Stimulated activated CD4-positive, alpha-beta T cell treated with anti-CD3 and anti-CD28 coated beads, Interleukin-2, amount 100 ng/mL, for 24 hours (primary cell): Measurements from ENCODE around the gene KIAA0825.
"Not testable (repeated sequence)": the region's sequence is repeated elsewhere in the genome, so short reads cannot be mapped to it uniquely, and the experiment has no call there.

Source experiments
- DNase-seq, 2 donors: peaks; one replicate each; pipeline ENCODE4 v3.0.0-alpha.2; 2020

The KIAA0825 gene

GRCh38 chr5:94159144-94159543 lies 459.3 kb downstream of the KIAA0825 start:
- no peak for DNase-seq

GRCh38 chr5:94157704-94158539 lies 460.5 kb downstream of the KIAA0825 start:
- DNase-seq = no peak

DNA sequence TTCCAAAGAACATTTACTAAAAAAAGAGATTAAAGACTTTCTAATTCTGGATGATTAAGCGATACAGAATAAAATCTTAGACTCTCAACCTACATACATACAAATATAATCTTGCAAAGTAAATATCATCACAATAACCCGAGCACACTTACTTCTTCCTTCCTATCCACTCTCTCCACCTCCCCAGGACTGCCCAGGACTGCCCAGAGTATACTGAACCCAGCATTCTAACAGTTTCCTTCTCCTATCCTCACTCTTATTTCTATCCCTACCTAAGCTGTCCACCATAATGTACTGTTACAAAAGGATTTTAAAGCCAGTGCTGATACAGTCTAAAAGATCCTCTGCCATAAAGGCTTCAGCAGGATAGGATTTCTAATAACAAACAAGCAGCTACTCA lies 463.7 kb downstream of the KIAA0825 start:
- no peak for DNase-seq

- DNase-seq = no peak
These were observed 464.5 kb downstream of the KIAA0825 start for GRCh38 chr5:94153736-94154450.

GRCh38 chr5:94143621-94144020 lies 474.8 kb downstream of the KIAA0825 start:
- DNase-seq = not testable (repeated sequence)

GRCh38 chr5:94140300-94140699 lies 478.1 kb downstream of the KIAA0825 start:
- DNase-seq = no peak

DNA sequence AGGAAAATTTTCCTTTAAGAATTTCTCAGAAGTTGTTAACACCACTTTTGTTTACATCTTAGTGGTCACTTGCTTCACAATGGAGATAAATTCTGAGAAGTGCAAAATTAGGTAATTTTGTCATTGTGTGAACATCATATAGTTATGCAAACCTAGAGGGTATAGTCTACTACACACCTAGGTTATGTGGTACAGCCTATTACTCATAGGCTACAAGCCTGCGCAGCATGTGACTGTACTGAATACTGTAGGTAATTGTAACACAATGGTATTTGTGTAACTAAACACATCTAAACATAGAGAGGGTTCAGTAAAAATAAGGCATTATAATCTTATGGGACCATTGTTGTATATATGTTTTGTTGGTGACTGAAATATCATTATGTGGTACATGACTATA lies 488.3 kb downstream of the KIAA0825 start:
- no peak for DNase-seq

DNA sequence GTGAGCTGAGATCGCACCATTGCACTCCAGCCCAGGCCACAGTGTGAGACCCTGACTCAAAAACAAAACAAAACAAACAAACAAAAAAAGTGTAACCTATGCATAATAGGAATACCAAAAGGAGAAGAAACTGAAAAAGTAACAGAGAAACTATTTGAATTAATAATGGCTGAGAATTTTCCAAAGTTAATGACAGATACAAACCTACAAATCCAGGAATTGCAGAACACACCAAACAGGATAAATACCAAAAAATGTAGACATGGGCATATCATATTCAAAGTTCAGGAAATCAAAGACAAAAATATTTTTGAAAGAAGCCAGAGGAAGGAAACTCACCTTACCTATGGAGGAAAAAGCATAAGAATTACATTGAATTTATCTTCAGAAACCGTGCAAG lies 493.3 kb downstream of the KIAA0825 start:
- no peak for DNase-seq

DNA sequence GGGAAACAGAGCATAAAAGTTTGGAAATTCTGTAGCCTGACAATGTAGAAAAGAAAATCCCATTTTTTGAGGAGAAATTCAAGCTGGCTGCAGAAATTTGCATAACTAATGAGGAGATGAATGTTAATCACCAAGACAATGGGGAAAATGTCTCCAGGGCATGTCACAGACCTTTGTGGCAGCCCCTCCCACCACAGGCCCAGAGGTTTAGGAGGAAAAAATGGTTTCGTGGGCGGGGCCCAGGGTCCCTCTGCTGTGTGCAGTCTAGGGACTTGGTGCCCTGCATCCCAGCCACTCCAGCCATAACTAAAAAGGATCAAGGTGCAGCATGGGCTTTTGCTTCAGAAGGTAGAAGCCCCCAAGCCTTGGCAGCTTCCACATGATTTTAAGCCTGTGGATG lies 502.1 kb downstream of the KIAA0825 start:
- DNase-seq = not testable (repeated sequence)

GRCh38 chr5:94113087-94113486 lies 505.3 kb downstream of the KIAA0825 start:
- DNase-seq = no peak

GRCh38 chr5:94111209-94112004 lies 507.0 kb downstream of the KIAA0825 start:
- peak; percentile 92 to 93 for DNase-seq

DNA sequence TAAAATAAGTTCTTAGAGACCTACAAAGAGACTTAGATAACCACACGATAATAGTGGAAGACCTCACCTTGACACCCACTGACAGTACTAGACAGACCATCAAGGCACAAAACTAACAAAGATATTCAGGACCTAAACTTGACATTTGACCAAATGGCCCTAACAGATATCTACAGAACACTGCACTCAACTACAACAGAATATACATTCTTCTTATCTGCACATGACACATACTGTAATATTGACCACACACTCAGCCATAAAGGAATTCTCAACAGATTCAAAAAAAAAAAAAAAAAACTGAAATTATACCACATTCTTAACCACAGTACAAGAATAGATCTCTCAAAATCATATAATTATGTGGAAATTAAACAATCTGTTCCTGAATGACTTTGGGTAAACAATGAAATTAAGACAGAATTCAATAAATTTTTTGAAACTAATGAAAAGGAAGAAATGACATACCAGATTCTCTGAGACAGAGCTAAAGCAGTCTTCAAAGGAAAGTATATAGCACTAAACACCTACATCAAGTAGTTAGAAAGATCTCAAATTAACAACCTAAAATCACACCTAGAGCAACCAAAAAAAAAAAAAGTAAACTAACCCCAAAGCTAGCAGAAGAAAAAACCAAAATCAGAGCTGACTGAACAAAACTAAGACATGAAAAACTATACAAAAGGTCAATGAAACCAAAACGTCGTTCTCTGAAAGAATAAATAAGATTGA lies 514.7 kb downstream of the KIAA0825 start:
- no peak for DNase-seq
